Activated T-helper 9 cell treated with anti-CD3 and anti-CD28 coated beads, Interleukin-2, amount 50 U/mL, for 16 hours (primary cell): Measurements from ENCODE around the gene FAM228B.

Experiments used
- DNase-seq: peaks from one replicate; pipeline ENCODE4 v3.0.0-alpha.2; 2020; ENCODE audit warnings: low read depth

Gene FAM228B

GRCh38 chr2:24203787-24204150, 80.5 kb downstream of the FAM228B start:
- DNase-seq: no peak

GRCh38 chr2:24204505-24204904, 81.2 kb downstream of the FAM228B start:
- no peak for DNase-seq

- no peak for DNase-seq
Measured at GRCh38 chr2:24205131-24205530, 81.9 kb downstream of the FAM228B start.

GRCh38 chr2:24206242-24206641, 83.0 kb downstream of the FAM228B start:
- DNase-seq: no peak

GRCh38 chr2:24206714-24207113, 83.4 kb downstream of the FAM228B start:
- no peak for DNase-seq

- DNase-seq: no peak
Measured at GRCh38 chr2:24207359-24207758, 84.1 kb downstream of the FAM228B start.

GRCh38 chr2:24208490-24208889, 85.2 kb downstream of the FAM228B start:
- no peak for DNase-seq

- no peak for DNase-seq
Measured at GRCh38 chr2:24209389-24210105, 86.3 kb downstream of the FAM228B start.

- no peak for DNase-seq
Measured at GRCh38 chr2:24210106-24210455, 86.8 kb downstream of the FAM228B start.

GRCh38 chr2:24210723-24211122, 87.5 kb downstream of the FAM228B start:
- no peak for DNase-seq

GRCh38 chr2:24211408-24211807, 88.1 kb downstream of the FAM228B start:
- no peak for DNase-seq

GRCh38 chr2:24214880-24215279, 91.6 kb downstream of the FAM228B start:
- no peak for DNase-seq
